ENCODE data around the gene EIF6. TPM values are rescaled to one million over a fixed set of nuclear protein-coding genes. Genes with fewer than 3 reads are reported as not detected.

Gene EIF6
- total RNA-seq, 1 experiment from 2014 or later, result 435 TPM

- DNase-seq (ENCODE audit: low read depth), result no peak
Measured at GRCh38 chr20:35295058-35295457, 10.5 kb upstream of the EIF6 start.

DNA sequence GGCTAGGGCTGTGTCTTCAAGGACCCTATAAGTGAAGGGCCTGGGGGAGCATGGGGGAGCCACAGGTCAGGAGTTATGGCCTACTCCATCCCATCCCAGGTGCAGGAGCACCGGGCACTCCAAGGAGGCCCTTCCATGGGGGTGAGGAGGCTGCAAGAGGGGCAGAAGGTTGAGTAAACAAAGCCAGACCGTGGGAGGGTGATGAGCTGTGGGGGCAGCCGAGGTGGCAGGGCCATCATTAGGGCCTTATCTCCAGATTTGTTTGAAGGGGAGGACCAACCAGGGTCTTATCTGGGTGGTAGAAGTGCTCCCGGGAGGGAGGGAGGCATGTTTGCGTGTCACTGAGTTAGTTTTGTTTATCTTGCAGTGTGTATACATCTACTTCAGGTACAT lies 9.7 kb upstream of the EIF6 start:
- DNase-seq (ENCODE audit: low read depth), result no peak

DNA sequence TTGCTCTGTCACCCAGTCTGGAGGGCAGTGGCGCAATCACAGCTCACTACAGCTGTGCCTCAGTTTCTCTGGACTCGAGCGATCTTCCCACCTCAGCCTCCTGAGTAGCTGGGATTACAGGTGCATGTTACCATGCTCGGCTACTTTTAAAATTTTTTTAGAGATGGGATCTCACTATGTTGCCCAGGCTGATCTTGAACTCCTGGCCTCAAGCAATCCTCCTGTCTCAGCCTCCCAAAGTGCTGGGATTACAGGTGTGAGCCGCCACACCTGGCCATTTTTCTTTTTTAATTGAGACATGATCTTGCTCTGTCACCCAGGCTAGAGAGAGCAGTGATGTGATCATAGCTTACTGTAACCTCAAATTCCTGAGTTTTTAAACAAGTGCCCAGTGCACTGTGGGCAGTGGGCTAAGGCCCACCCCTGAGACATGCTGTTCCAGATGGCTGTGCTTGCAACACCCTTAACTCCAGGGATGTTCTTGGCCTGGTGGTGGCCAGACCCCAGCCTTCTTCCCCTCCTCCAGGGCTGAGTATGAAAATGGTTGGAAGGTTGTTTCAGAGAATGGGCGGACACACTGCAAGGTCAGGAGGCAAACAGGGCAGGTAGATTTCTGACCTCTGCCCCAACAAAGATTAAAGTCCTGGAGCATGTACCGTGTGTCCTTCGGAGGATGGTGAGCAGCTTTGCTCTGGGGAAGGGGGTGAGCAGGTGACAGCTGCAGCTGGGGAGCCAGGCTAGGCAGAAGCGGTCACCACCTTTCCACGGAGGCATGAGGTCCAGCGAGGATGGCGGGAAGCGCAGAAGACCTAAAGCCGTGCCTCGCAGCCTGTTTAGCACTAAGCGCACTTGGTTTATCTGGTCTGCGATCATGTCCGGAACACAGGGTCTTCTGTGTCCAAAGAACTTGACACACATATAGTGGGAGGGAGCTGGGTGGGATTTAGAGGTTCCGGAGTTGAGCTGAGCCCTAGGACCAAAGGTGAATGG lies 9.0 kb upstream of the EIF6 start:
- no peak for DNase-seq (ENCODE audit: low read depth)

DNA sequence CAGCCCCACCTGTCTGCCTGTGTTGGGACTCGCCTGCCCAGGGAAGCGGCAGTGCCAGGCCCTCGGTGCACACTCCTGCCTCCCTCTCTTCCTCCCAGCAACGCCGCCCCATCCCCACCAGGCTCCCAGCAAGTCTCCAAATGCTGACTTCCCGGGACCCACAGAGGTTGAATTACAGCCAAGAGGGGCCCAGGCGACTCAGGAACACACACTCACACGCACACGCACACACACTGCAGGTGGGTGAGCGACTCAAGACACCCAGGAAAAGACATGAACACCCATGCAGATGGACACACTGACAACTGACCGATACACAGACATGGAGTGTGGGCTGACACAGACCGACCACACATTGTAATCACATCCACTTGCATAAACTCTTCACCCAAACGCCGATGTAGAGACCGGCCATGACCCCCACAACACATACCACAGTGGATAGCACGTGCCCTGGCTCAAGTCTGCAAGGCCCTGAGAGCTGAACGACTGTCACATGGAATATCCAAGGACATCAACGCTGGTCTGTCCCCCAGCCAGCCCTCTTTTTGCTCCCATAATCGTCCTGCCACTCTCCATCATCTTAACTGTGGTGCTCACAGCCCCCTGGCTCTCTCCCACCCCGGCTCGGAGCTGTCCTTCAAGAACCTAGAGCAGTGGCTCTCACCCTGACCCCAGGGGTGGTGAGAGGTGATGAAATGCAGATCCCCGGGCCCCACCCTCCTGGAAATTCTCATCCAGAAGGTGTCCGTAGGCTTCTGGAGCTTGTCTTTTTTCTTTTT lies 8.1 kb upstream of the EIF6 start:
- DNase-seq (ENCODE audit: low read depth), result no peak

DNA sequence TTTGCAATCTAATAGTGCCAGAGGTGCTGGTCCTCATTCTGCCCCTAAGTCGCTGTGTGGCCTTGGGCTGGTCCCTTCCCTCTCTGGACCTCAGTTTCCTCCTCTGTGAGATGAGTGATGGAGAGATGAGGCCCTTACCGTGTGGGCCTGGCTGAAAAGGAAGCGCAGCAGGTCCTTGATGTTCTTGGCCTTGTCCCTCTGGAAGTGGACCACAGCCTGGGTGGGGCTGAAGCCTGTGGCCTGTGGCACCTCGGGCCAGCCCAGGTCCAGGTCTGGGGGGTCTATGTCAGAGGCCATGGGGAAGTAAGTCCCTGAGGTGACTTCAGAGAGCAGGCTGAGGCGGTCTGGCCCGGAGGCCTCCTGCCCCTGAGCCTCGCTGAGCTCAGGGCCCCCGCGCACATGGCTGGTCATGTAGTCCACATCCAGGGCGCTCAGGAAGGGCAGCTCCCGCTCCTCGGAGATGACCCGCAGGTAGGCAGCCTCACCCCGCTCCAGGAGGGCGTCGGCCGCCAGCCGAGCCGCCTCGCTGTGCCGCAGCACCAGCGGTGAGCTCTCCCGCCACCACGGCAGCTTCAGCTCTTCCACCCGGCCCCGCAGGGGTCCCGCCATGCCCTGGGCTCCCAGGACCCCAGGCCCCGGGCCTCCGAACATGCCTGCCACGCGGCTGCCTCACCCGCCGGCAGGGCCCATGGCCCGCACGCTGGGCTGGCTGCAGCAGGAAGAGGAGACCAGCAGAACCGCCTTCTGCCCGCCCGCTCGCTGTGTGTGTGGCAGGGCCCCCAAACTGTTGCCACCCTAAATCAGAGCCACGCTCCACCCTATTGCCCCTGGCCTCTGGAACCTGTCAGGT lies 7.3 kb upstream of the EIF6 start, which contains the start of gene FAM83C:
FAM83C (minus strand) TSS at position 772 of the 850 bp plus-strand sequence; CDS start at position 651, 121 bp downstream.
- no peak for DNase-seq (ENCODE audit: low read depth)

DNA sequence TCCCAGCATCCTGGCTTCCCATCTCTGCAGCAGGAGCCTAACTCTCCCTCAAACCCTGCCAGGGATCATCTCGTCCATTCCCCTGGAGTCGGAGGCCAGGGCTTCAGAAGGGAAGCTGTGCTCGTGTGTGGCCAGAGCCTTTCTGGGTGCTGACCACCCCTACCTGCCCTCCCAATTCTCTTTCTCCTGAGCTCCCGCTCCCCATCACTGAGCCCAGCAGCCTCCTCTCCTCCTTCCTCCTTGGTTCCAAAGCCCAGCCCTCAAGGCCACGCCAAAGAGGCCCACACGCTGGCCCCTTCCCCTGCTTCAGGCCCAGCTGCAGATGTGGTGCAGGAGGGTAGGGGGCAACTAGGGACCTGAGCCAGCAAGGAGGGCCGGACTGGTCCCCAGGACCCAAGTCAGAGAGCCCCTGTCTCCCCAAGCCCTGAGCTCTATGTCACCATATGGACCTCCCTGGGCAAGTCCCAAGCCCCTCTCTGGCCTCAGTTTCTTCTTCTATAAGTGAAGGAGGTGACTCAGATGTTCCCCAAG lies 6.4 kb upstream of the EIF6 start:
- DNase-seq (ENCODE audit: low read depth), result no peak

DNA sequence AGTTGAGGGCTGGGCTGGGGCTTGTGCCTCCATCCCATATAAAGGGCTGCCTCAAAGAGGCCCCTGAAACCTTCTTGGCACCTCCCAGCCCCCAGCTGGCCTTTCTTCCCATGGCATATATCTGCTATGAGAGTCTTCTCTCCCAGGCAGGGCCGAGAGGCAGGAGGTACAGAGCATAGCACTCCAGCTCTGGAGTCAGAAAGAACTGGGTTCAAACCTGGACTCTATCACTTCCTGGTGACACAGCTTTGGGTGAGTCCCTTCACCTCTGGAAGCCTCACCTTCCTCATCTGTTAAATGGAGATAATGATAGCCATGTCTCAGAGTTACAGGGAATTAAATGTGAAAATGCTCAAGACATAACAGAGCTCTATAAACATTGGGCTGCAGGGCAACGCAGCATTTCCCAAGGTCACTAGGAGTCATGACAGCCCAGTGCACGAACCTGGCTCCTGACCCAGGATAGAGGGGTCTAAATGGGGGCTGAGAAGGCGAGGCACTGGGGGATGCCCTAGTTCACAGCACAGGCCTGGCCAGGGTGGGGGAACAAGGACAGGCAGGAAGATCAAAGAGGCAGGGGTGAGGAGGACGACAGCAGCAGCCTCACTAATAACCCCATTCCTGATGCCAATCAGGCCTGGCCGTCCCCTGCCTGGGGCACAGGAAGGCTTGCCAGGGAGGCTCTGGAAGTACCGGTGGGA lies 5.8 kb upstream of the EIF6 start:
- no peak for DNase-seq (ENCODE audit: low read depth)

DNA sequence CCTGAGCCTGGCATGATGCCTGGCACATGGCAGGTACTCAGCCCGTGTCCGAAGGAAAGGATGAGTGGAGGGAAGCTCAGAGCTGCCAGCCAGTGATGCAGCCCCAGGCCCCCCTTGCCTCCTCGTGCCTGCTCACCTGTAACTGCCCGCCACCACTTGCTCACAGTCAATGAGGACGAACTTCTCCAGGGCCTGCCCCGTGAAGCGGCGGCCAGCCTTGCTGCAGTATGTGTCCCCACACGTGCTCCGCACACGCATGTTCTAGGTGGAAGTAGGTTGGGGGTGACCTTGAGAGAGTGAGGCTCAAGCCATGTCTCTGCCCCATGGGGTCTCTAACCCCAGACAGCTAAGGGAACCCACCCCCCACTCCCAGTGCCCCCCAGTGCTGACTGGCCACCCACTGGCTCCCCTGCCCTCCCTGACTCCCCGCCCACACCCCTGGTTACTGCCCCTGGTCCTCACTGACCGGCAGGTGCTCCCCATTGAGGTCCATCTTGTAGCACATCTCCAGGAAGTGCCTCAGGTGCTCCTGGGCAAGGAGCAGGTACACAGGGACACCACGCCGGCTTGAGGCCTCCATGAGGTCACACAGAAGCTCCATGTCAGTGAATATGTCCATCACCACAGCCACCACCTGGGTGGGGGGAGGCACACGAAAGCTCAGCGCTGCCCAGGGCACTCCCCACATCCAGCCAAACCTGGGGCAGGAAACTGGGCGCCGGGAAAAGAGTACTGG lies 3.9 kb upstream of the EIF6 start:
- DNase-seq (ENCODE audit: low read depth), result no peak

DNA sequence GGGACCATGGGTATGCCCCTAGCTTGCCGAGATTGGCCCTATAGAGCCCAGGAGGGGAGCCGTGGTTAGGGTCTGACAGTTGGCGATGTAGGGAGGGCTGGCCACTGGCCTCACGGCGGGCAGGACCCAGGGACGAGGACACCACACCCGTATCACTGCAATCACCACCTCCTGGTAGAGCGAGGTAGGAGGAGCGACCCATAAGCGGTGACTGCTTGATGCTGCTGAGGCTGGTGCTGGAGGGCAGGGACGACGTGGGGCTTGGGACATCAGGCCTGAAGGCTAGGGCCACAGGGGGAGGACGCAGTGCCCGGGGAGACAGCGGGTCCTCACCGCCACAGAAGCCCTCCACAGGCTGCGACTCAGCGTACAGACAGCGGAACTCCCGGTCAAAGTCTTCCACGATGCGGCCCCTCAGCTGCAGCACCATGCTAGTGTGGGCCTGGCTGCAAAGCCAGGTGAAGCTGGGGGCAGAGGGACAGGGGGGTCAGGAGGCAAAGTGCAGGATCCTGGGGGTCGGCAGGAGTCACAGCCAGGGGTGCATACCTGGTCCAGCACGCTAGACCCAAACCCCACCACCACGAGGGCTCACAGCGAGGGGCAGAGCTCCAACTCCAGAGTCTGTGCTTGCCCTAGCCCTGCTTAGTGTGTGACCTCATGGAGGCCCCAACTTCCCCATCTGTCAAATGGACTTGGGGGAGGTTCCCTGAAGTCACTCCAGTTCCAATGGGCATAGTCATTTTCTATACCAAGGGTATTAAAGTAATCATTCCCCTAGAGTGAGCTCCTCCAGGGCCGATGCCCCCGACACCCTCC lies 3.1 kb upstream of the EIF6 start:
- DNase-seq (ENCODE audit: low read depth), result no peak

DNA sequence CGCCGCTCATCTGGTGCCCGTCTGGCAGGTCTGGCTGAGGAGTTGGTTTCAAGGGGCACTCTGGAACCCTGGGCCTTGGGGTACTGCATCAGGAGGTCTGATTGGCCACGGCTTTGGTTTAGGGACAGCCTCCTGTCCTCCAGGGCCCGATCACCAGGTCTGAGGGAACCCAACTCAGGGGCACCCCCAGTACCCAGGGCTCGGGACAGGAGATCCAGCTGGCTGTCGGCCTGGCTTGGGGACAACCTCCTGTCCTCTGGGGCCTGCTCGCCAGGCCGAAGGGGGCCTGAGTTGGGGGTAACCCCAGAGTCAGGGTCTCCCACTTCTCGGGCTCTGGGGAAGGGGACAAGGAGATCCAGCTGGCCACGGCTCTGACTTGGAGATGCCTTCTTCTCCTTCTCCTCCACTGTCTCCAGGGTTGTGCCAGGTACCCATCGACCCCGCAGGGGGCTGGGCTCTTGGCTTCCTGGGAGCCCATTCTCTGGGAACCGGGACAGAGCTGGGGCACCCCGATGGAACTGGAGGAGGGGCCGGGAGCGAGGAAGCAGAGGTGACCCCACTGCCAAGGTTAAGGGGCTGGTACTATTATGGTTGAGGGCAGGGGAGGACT lies 2.4 kb upstream of the EIF6 start:
- no peak for DNase-seq (ENCODE audit: low read depth)

DNA sequence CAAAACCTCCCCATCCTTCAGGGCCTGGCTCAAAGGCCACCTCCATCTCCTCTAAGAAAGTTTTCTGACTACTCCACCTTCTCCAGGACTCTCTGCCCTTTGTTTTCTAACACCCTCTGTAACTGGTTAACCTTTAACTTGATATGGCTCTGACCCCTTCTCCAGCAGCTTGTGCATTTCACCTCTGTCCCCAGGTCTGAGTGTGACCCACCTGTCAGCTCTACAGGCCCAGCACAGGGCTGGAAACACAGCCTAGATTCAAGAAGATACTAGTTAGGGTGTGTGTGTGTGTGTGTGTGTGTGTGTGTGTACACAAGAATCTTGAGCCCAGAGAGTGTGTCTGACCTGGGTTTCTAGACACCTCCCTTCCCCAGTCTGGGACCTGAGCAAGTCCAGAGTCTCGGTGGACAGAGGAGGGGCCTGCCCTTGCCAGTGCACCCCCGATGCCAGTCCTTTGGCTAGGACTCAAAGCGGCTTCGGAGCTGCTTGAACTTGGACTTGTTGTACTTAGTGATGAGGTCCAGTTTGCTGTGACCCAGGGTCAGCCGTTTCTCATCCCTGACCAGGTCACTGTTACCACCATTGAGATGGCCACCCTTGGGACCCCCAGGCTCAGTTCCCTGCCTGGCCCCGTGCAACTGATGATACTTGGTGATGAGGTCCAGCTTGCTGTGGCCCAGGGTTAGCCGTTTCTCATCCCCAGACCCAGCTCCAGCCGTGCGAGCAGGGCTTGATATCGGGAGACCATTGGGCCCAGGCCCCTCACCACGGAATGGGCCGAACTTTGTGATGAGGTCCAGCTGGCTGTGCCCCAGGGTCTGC lies 1.7 kb upstream of the EIF6 start:
- no peak for DNase-seq (ENCODE audit: low read depth)

GRCh38 chr20:35285806-35286076 lies 1.2 kb upstream of the EIF6 start:
- DNase-seq (ENCODE audit: low read depth), result no peak

DNA sequence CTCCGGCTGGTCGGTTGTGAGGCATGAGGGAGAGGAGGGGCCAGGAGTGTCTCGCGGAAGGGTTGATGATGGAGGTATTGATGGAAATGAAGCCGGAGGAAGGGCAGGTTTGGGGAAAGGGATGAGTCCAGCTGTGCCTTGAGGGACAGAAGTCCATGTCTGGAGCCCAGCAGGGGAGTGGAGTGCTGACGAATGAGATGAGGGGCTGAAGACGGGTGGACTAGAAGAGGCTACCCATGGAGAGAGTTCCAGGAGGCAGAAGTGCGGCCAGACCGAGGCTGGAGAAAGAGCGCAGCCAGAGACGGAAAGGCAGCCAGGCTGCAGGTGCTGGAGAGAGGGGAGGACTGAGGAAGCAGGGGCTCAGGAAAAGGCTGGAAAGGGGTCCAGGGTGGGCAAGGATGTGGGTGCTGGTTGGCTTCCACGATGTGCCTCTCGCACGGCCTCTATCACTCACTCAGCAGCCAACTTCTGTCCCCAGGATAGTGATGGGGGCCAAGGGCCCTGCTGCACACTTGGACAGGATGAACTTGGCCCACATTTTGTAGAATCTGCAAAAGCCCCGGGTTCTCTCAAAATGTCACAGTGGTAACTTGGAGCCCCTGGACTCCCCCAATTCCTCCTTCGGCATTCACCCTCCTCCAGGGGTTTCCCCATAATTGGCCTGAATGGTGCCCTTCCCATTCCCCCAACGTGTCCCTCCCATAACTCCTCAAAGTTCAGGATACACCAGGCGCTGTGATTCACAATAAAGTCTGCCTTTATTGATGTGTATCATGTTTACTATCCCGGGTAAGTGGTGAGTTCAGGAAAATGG lies 627 bp upstream of the EIF6 start:
- DNase-seq (ENCODE audit: low read depth), result no peak

DNA sequence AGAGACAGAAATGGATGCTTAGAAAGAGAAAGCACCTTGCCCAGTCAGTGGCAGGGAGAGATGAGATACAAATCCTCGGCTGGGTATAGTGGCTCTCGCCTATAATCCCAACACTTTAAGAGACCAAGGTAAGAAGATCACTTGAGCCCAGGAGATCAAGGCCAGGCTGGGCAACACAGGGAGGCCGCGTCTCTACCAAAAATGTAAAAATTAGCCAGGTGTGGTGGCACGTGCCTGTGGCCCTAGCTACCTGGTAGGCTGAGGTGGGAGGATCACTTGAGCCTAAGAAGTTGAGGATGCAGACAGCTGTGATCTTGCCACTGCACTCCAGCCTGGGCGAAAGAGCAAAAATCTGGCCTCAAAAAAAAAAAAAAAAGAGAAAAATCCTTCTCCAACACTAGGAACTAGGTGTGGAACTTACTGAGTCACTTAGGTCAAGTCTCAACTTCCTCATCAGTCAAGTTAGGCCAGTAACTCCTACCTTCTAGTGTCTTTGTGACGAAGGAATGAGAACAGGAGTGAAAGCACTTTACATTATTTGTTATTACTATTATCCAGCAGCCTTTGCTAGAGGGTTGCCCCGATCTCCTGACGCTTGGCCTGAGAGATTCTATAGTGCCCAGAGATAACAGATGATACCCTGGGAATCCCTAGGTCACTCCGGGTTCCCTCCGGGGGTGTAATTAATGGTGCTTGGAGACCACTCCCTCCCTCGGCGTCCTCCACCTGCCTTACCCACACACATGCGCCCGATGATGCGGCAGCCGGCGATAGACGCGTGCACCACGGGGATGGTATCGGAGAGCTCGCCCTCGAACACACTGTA lies 918 bp downstream of the EIF6 start:
- DNase-seq (ENCODE audit: low read depth), result no peak

GRCh38 chr20:35281506-35282101 lies 3.0 kb downstream of the EIF6 start:
- DNase-seq (ENCODE audit: low read depth), result no peak

DNA sequence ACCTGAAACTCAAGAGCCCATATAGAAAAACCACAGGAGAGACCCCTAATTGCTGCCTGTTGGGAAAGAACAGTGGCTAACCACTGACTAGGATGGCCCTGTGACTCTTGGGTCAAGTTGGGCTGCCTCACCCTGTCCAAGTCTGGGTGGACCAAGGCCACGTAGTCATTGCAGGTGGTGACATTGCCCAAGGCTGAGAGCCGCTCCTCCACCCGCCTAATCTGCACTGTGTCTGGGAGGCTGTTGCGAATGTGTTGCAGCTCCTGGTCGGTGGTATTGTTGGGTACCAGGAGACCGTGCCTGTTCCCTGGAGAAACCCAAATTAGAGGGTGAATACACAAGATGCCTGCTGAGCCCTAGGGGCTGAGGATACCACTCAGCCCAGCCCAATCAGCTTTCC lies 4.0 kb downstream of the EIF6 start:
- DNase-seq (ENCODE audit: low read depth), result no peak
